A549 (cell line): ENCODE results near the gene TSGA10. TPM values are rescaled to one million over a fixed set of nuclear protein-coding genes. Genes with fewer than 3 reads are reported as not detected.

Experiments used
- ATAC-seq, 2 experiments: fragments of 200-7000 bp in 1 of 2; fragments of >200 bp in 1 of 2; cut with Nextera tagmentation in 1 of 2; cut with Tn5 transposase in 1 of 2; 3 replicates each; pipeline versions ENCODE4 v1.8.0 to v1.9.1; 2018 to 2020; ENCODE audit warnings: mild to moderate bottlenecking in 1 of 2, moderate library complexity in 1 of 2
- CTCF ChIA-PET: fragments of 300-600 bp; sonication (Branson Sonifier 250); formaldehyde crosslinking; extraction: SDS; loops from one replicate; lab custom pipeline; 2021; ENCODE audit warnings: antibody characterized with exemption, inconsistent platforms; lab: Yijun Ruan, JAX
- POLR2A ChIA-PET: fragments of 350-600 bp; formaldehyde crosslinking; extraction: SDS; loops from one replicate; lab custom pipeline; 2021; ENCODE audit warnings: antibody characterized with exemption, inconsistent platforms; lab: Yijun Ruan, JAX
- DNase-seq, 2 experiments: peaks; one replicate each; pipeline versions ENCODE4 v3.0.0 to v3.0.0-alpha.2; 2011 to 2016; ENCODE audit warnings: low read depth in 1 of 2, low spot score in 1 of 2
- FAIRE-seq: peaks from 2 replicates; lab custom pipeline; 2011; peaks lifted over from hg19 to GRCh38; lab: Jason Lieb, UNC
- H3K27ac ChIP-seq, 2 experiments: fragments of >200 bp; sonication (Bioruptor Twin); formaldehyde crosslinking; 3 replicates each; pipeline ENCODE4 v1.5.1; 2016 to 2017
- H3K4me1 ChIP-seq: fragments of >200 bp; sonication (Bioruptor Twin); formaldehyde crosslinking; 3 replicates; pipeline ENCODE4 v1.6.1; 2016
- H3K4me2 ChIP-seq: fragments of >200 bp; sonication (Bioruptor Twin); formaldehyde crosslinking; 3 replicates; pipeline ENCODE4 v1.6.1; 2016
- H3K4me3 ChIP-seq: fragments of >200 bp; sonication (Bioruptor Twin); formaldehyde crosslinking; 3 replicates; pipeline ENCODE4 v1.5.1; 2016
- H3K9me3 ChIP-seq: fragments of >200 bp; sonication (Bioruptor Twin); formaldehyde crosslinking; 3 replicates; pipeline ENCODE4 v1.6.1; 2016
- FOSL2 ChIP-seq, 2 experiments: fragments of 450-650 bp in 1 of 2; fragments of >200 bp in 1 of 2; sonication (Bioruptor Twin) in 1 of 2; formaldehyde crosslinking; IDR thresholded peaks; 2 replicates each; pipeline versions ENCODE4 v1.5.0 to v1.6.1; 2016 to 2020; ENCODE audit warnings: mild to moderate bottlenecking in 1 of 2, moderate library complexity in 1 of 2
- JUN ChIP-seq, 2 experiments: fragments of >200 bp; sonication (Bioruptor Twin); formaldehyde crosslinking; IDR thresholded peaks; 2 replicates in 1 of 2; 3 replicates in 1 of 2; pipeline ENCODE4 v1.6.1; 2016 to 2017
- KDM5A ChIP-seq: fragments of 200-600 bp; sonication (generic); IDR thresholded peaks from 2 replicates; pipeline ENCODE4 v1.6.1; 2016; ENCODE audit warnings: antibody characterized with exemption, mild to moderate bottlenecking
- MAZ ChIP-seq: fragments of 150-350 bp; IDR thresholded peaks from 2 replicates; pipeline ENCODE4 v1.6.1; 2014; ENCODE audit warnings: antibody characterized with exemption, low read depth, low read length, borderline replicate concordance
- MYC ChIP-seq: IDR thresholded peaks from 2 replicates; pipeline ENCODE4 v1.6.1; 2012; ENCODE audit warnings: mild to moderate bottlenecking, inconsistent platforms, low read length, improper control_type of control experiment, borderline replicate concordance
- NR3C1 ChIP-seq: fragments of >200 bp; sonication (Bioruptor Twin); formaldehyde crosslinking; IDR thresholded peaks from 3 replicates; pipeline ENCODE4 v1.6.1; 2017
- POLR2AphosphoS2 ChIP-seq: conservative IDR thresholded peaks from 2 replicates; pipeline ENCODE4 v1.6.1; 2012; ENCODE audit warnings: low read length, improper control_type of control experiment, inconsistent platforms
- ZFP36 ChIP-seq: fragments of 450-650 bp; IDR thresholded peaks from 2 replicates; pipeline ENCODE4 v1.6.1; 2014; ENCODE audit warnings: borderline replicate concordance; ENCODE audit not compliant: partially characterized antibody
- ZNF302 ChIP-seq: fragments of 250-450 bp; sonication (Bioruptor Pico); IDR thresholded peaks from 2 replicates; pipeline ENCODE4 v1.9.0; 2021; ENCODE audit warnings: inconsistent platforms, mild to moderate bottlenecking, moderate library complexity
- WGBS: methylation state at CpG from one replicate; pipeline ENCODE4 v1.1.6; 2017; ENCODE audit errors: missing lambda C conversion rate; 5-methylcytosine and 5-hydroxymethylcytosine counted together
- polyA plus RNA-seq, 4 experiments: library from polyadenylated mRNA; depleted of rRNA in 3 of 4; stranded (reverse); fragments of >200 nt; fragmentation: RNase III in 1 of 4; extraction: RNeasy Plus Mini Kit Qiagen cat#74134 plus additional on column Dnase treatment in 1 of 4; gene quantifications; 2 replicates in 3 of 4; 3 replicates in 1 of 4; pipeline ENCODE4 v1.2.3, GENCODE V29; 2011 to 2017
- TF ChIP-seq, protein P1 (sequence below): fragments of >200 bp; sonication (Bioruptor Twin); formaldehyde crosslinking; IDR thresholded peaks from 3 replicates; pipeline ENCODE4 v1.5.1; 2016
- TF ChIP-seq, protein P2 (sequence below): fragments of 150-350 bp; IDR thresholded peaks from 2 replicates; pipeline ENCODE4 v1.6.1; 2014; ENCODE audit warnings: low read depth, mild to moderate bottlenecking, low read length
- TF ChIP-seq, protein P3 (sequence below): IDR thresholded peaks from 2 replicates; pipeline ENCODE4 v1.6.1; 2012; ENCODE audit warnings: low read depth, borderline replicate concordance
- TF ChIP-seq, protein P4 (sequence below): fragments of >200 bp; sonication (Bioruptor Twin); formaldehyde crosslinking; IDR thresholded peaks from 2 replicates; pipeline ENCODE4 v1.6.1; 2016
- TF ChIP-seq, protein P5 (sequence below): fragments of >200 bp; sonication (Bioruptor Twin); formaldehyde crosslinking; IDR thresholded peaks from 3 replicates; pipeline ENCODE4 v1.6.1; 2016

The TSGA10 gene
- polyA plus RNA-seq, 2 of the 4 experiments (the other 2 are of a cell fraction), result 4.2 to 4.3 TPM

DNA sequence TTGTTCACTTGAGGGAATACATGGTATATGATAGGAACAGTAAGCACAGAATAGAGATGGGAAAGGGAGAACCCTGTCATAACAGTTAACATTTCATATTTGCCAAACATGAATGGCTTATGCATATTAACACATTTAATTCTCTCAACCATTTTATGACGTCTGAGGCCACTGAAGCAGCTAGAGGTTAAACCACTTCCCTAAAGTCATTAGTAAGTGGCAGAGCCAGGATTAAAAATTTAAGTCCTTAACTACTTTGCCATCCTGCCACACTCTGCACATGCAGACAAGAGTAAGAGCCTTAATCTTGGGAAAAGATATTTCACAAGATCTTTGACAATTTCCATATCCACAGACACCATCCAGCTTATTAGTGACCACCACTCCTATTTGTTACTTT is 2.1 kb upstream of the TSGA10 start:
- POLR2A ChIA-PET, result no interaction called here
- Histone ChIP-seq H3K9me3 (no peaks in the 10 kb centered on the region), H3K4me1 (peaks cover 10% of the 10 kb centered on the region; the same call in 1 of the 3 replicates), H3K4me2 (no peak overlapping the region), H3K4me3 (no peak overlapping the region), H3K27ac (no peak overlapping the region)
- no peak for ATAC-seq
- CTCF ChIA-PET, result interaction anchor here (1.4 kb wide), 1 partner anchor 507 kb away, joined by 3 read pairs; no protein-coding TSS in a partner anchor
- no peak for DNase-seq
- TF ChIP-seq JUN (IDR thresholded peaks at IDR 0.05), result no peak
- TF ChIP-seq KDM5A, result no peak
- TF ChIP-seq NR3C1, result no peak
- TF ChIP-seq FOSL2 (IDR thresholded peaks at IDR 0.05), result no peak
- TF ChIP-seq FOSL2 (CRISPR knock-in tag; IDR thresholded peaks at IDR 0.05), result no peak
- no peak for TF ChIP-seq POLR2AphosphoS2
- TF ChIP-seq MAZ, result no peak
- no peak for TF ChIP-seq ZFP36
- TF ChIP-seq, protein P1, sequence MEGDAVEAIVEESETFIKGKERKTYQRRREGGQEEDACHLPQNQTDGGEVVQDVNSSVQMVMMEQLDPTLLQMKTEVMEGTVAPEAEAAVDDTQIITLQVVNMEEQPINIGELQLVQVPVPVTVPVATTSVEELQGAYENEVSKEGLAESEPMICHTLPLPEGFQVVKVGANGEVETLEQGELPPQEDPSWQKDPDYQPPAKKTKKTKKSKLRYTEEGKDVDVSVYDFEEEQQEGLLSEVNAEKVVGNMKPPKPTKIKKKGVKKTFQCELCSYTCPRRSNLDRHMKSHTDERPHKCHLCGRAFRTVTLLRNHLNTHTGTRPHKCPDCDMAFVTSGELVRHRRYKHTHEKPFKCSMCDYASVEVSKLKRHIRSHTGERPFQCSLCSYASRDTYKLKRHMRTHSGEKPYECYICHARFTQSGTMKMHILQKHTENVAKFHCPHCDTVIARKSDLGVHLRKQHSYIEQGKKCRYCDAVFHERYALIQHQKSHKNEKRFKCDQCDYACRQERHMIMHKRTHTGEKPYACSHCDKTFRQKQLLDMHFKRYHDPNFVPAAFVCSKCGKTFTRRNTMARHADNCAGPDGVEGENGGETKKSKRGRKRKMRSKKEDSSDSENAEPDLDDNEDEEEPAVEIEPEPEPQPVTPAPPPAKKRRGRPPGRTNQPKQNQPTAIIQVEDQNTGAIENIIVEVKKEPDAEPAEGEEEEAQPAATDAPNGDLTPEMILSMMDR, result no peak
- TF ChIP-seq, protein P2, sequence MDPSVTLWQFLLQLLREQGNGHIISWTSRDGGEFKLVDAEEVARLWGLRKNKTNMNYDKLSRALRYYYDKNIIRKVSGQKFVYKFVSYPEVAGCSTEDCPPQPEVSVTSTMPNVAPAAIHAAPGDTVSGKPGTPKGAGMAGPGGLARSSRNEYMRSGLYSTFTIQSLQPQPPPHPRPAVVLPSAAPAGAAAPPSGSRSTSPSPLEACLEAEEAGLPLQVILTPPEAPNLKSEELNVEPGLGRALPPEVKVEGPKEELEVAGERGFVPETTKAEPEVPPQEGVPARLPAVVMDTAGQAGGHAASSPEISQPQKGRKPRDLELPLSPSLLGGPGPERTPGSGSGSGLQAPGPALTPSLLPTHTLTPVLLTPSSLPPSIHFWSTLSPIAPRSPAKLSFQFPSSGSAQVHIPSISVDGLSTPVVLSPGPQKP, result no peak
- TF ChIP-seq, protein P3, sequence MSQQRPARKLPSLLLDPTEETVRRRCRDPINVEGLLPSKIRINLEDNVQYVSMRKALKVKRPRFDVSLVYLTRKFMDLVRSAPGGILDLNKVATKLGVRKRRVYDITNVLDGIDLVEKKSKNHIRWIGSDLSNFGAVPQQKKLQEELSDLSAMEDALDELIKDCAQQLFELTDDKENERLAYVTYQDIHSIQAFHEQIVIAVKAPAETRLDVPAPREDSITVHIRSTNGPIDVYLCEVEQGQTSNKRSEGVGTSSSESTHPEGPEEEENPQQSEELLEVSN, result no peak
- TF ChIP-seq, protein P4, sequence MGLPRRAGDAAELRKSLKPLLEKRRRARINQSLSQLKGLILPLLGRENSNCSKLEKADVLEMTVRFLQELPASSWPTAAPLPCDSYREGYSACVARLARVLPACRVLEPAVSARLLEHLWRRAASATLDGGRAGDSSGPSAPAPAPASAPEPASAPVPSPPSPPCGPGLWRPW, result no peak
- no peak for TF ChIP-seq MYC
- TF ChIP-seq, protein P5, sequence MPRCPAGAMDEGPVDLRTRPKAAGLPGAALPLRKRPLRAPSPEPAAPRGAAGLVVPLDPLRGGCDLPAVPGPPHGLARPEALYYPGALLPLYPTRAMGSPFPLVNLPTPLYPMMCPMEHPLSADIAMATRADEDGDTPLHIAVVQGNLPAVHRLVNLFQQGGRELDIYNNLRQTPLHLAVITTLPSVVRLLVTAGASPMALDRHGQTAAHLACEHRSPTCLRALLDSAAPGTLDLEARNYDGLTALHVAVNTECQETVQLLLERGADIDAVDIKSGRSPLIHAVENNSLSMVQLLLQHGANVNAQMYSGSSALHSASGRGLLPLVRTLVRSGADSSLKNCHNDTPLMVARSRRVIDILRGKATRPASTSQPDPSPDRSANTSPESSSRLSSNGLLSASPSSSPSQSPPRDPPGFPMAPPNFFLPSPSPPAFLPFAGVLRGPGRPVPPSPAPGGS, result no peak
- no peak for FAIRE-seq
- WGBS, result 77% methylated on average over 1 of the region's 1 CpG

DNA sequence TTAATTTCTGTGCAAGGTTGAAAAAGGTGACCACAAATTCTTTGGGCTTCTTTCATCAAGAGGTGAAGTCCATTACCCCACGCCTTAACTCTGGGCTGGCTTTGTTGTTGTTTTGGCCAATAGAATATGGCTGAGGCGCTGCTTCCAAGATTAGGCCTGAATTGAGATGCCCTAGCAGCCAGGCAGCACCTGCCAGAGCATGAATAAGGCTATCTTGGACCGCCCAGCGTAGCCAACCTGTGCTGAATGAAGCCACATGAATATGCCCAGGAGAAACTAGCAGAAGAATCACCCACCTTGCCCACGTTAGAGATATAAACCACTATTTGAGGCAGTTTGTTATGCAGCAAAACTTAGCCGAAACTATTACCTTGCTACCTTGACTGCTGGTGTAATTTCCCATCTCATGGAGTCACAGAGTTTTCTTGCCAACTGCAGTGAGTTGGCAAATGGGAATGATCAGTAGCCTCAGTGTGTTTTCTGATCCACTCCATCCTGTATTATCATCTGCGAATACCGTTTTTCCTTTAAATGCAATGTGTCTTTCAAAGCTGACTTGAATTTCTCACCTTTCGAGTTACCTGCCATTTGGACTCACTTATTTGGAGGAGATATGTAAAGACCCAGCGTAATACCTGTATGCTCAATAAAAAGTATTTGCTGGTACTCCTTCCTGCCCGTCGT is 679 bp downstream of the TSGA10 start:
- FAIRE-seq, result no peak
- WGBS, result 42% methylated on average over 12 of the region's 12 CpGs

More for the DNA sequence above, 679 bp downstream of the TSGA10 start:
- Histone ChIP-seq H3K4me1 (peaks cover 10% of the 10 kb centered on the region; the same call in 1 of the 3 replicates), H3K27ac (peak overlapping the region; percentile 83 to 92), H3K4me3 (peak overlapping the region; percentile 59), H3K9me3 (no peaks in the 10 kb centered on the region), H3K4me2 (peak overlapping the region; percentile 88)
- ChIA-PET POLR2A (interaction anchor here (0.6 to 4.4 kb wide), 10 partner anchors 10 to 505 kb away, joined by 3 to 54 read pairs (median 6); partner anchors contain the start of genes C2orf15, EIF5B, MITD1 and MRPL30), CTCF (interaction anchor here (1.0 to 2.3 kb wide), 2 partner anchors 12 to 336 kb away, joined by 3 to 14 read pairs; partner anchors contain the start of gene C2orf15)
- ATAC-seq, result peak in 1 of 2 experiments; percentile 2; a peak in 2 of 6 replicates
- DNase-seq, result no peak
- no peak for TF ChIP-seq NR3C1
- TF ChIP-seq ZFP36, result no peak
- TF ChIP-seq ZNF302 (CRISPR knock-in tag), result no peak
